ENCODE results near the gene ARRB1. TPM values are rescaled to one million over a fixed set of nuclear protein-coding genes. Genes with fewer than 3 reads are reported as not detected.

Gene ARRB1
- total RNA-seq, 2 donors from 2014 or later, result 70.3 to 73.4 TPM

DNA sequence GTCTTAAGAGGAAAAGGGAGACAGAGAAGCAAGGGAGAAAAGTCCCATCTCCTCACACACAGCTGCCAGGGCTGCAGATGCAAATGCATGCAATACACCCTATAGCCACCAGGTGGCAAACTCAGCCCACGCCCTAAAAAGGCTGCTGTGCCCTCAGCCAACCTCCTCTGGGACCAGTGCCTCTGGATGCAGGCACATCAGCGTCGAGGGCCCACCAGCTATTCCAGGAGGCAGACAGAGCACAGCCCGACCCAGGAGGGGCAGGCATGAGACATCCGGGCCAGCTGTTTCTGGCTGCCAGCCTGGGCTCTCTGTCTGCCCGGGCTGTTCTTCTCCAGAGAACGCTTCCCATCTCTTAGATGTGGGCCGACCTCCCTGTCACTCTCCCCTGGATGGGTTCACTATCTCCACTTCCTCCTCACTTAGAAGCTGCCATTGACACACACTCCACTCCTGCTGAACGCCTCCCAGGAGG is 71.2 kb downstream of the ARRB1 start:
- TF ChIP-seq, protein P1, sequence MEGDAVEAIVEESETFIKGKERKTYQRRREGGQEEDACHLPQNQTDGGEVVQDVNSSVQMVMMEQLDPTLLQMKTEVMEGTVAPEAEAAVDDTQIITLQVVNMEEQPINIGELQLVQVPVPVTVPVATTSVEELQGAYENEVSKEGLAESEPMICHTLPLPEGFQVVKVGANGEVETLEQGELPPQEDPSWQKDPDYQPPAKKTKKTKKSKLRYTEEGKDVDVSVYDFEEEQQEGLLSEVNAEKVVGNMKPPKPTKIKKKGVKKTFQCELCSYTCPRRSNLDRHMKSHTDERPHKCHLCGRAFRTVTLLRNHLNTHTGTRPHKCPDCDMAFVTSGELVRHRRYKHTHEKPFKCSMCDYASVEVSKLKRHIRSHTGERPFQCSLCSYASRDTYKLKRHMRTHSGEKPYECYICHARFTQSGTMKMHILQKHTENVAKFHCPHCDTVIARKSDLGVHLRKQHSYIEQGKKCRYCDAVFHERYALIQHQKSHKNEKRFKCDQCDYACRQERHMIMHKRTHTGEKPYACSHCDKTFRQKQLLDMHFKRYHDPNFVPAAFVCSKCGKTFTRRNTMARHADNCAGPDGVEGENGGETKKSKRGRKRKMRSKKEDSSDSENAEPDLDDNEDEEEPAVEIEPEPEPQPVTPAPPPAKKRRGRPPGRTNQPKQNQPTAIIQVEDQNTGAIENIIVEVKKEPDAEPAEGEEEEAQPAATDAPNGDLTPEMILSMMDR (IDR thresholded peaks at IDR 0.05), result peak; percentile 97
- Histone ChIP-seq H3K9ac (ENCODE audit: low read depth in 2 of 2, low read length in 2 of 2) (no peak overlapping the region), H3K9me3 (no peaks in the 10 kb centered on the region), H3K36me3 (peaks cover 12% of the 10 kb centered on the region), H3K4me3 (no peak overlapping the region), H3K27ac (peak overlapping the region; percentile 55), H3K27me3 (no peaks in the 10 kb centered on the region), H3K4me1 (no peaks in the 10 kb centered on the region)
- intact Hi-C loops (cut with DNase I), result loop anchor here (1.0 kb wide), 1 partner anchor 104 kb away; no protein-coding TSS in a partner anchor
- DNase-seq, result peak; percentile 87

DNA sequence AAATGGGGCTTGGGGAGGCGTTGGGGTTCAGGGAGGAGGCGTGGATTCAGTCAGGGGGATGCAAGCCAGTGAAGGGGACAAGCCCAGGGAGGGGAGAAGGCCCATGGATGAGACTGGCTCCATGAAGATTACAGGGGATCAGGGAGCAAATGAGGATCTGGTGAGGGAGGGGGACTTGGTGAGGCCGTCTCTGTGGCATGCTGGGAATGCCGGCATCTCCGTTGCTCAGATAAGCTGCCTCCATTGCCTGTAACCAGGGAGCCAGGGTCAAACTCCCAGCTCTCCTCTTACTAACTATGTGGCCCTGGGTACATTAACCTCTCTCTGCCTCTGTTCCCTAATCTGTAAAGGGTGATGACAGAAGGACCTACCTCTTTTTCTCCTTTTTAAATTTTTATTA is 72.2 kb downstream of the ARRB1 start:
- Histone ChIP-seq H3K27ac (no peak overlapping the region), H3K36me3 (peaks cover 12% of the 10 kb centered on the region), H3K4me1 (no peaks in the 10 kb centered on the region), H3K9me3 (no peaks in the 10 kb centered on the region), H3K9ac (ENCODE audit: low read depth in 2 of 2, low read length in 2 of 2) (no peak overlapping the region), H3K4me3 (no peak overlapping the region), H3K27me3 (no peaks in the 10 kb centered on the region)
- intact Hi-C loops (cut with DNase I), result loop anchor here (10.0 kb wide), 1 partner anchor 246 kb away; the partner anchor contains the start of gene GDPD5
- no peak for DNase-seq
- TF ChIP-seq, protein P1 (IDR thresholded peaks at IDR 0.05), result no peak

DNA sequence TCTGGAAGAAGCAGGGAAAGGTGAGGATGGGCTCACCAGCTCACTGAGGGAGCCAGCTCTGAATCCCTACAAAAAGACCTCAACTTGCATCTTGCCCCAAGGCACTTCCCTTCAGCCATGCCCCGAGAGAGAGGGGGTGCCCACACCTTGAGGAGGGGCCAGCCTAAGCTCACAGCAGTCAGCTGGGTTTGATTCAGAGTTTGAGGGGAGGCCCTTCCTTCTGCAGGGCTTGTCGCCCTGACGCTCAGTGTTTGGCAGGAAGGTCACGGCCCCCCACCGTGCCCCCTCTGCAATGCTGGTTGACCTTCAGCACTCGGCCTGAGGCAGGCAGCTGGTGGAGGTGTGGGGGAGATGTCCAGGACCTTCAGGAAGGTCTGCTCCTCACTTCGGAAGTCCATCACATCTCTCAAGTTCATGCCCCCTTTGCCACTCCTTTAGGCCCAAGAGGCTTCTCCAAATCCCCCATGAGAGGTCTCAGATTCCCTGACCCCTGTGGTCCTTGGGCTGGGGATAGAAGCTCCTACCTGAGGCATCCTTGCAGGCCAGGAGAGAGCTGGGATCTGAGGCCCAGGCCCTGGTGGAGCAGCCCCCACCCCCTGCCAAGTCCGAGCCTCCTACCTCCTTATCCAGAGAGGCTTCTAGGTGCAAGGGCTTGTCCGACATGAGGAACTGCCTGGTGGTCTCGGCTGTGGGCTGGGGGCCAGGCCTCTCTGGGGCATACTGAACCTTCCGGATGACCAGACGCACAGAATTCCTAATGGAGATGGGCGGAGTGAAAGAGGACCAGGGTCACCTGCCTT is 73.3 kb downstream of the ARRB1 start:
- Histone ChIP-seq H3K27me3 (no peaks in the 10 kb centered on the region), H3K4me3 (no peak overlapping the region), H3K36me3 (peaks cover 18% of the 10 kb centered on the region), H3K9ac (ENCODE audit: low read depth in 2 of 2, low read length in 2 of 2) (no peak overlapping the region), H3K4me1 (no peaks in the 10 kb centered on the region), H3K9me3 (no peaks in the 10 kb centered on the region), H3K27ac (no peak overlapping the region)
- intact Hi-C loops (cut with DNase I), result loop anchor here (10.0 kb wide), 1 partner anchor 247 kb away; the partner anchor contains the start of gene GDPD5
- no peak for DNase-seq
- TF ChIP-seq, protein P1 (IDR thresholded peaks at IDR 0.05), result no peak

DNA sequence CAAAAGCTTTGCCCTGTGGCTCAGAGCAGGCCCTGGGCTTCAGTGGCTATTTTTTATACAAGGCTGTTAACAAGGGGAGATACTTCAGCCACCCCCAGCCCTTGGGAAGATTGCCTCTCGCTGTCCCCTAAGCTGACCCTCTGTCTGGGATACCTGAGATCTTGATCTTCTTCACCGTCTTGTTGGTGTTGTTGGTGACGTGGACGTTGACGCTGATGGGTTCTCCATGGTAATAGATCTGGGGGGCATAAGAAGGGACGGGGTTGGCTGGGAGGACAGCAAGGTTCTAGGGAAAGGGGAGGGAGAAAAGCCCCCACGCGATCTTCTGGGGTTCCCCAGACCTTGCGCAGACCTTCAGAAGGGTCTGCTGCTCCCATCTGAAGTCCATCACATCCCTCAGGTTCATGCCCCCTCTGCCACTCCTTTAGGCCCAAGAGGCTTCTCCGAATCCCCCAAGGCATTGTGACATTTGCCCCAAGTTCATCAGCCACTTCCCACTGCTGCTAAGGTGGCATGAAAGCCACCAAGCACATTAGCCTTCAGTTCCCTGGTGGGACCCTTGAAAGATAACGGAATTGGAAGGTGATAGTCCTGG is 74.2 kb downstream of the ARRB1 start:
- Histone ChIP-seq H3K27me3 (no peaks in the 10 kb centered on the region), H3K4me1 (no peaks in the 10 kb centered on the region), H3K9ac (ENCODE audit: low read depth in 2 of 2, low read length in 2 of 2) (no peak overlapping the region), H3K27ac (no peak overlapping the region), H3K4me3 (no peak overlapping the region), H3K36me3 (peaks cover 18% of the 10 kb centered on the region), H3K9me3 (no peaks in the 10 kb centered on the region)
- TF ChIP-seq, protein P1 (IDR thresholded peaks at IDR 0.05), result no peak
- intact Hi-C loops (cut with DNase I), result loop anchor here (10.0 kb wide), 1 partner anchor 247 kb away; the partner anchor contains the start of gene GDPD5
- no peak for DNase-seq

DNA sequence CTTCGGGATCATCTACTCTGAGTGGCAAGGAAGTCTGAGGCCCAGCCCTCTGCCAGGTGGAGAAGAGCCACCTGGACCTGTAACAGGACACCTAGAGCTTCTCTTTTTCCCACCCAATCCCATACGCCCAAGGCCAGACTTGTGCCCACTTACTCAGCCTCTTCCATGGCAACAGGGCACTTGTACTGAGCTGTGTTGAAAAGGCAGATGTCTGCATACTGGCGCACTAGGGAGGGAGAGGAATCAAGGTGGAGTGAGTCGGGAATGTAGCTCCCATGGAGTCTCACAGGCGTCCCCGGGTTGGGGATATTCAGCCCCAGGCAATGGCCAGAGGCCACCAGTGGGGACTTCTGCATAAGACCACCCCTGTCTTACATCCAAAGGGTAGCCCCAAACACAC is 74.8 kb downstream of the ARRB1 start:
- H3K4me1 ChIP-seq, result no peaks in the 10 kb centered on the region
- H3K4me3 ChIP-seq, result no peak overlapping the region
- DNase-seq, result no peak
- TF ChIP-seq, protein P1 (IDR thresholded peaks at IDR 0.05), result no peak
- no peak overlapping the region for H3K9ac ChIP-seq (ENCODE audit: low read depth in 2 of 2, low read length in 2 of 2)
- H3K9me3 ChIP-seq, result no peaks in the 10 kb centered on the region
- intact Hi-C loops (cut with DNase I), result loop anchor here (10.0 kb wide), 1 partner anchor 248 kb away; the partner anchor contains the start of gene GDPD5
- H3K27me3 ChIP-seq, result no peaks in the 10 kb centered on the region
- peaks cover 18% of the 10 kb centered on the region for H3K36me3 ChIP-seq
- no peak overlapping the region for H3K27ac ChIP-seq

All from colonic mucosa (tissue), 4 donors.